Caco-2 (cell line): ENCODE data around the gene HERC4. TPM values are rescaled to one million over a fixed set of nuclear protein-coding genes. Genes with fewer than 3 reads are reported as not detected.

ENCODE experiments used
- BruUV-seq: library from RNA; stranded (reverse); fragments of 400-500 nt; replicated peaks from 2 replicates; lab custom pipeline; 2021; lab: Mats Ljungman, UMichigan
- CTCF ChIA-PET: fragments of 300-600 bp; sonication (Branson Sonifier 250); formaldehyde crosslinking; loops from one replicate; lab custom pipeline; 2022; ENCODE audit warnings: antibody characterized with exemption; lab: Charles Lee
- POLR2A ChIA-PET: fragments of 300-600 bp; sonication (Branson Sonifier 250); formaldehyde crosslinking; loops from one replicate; lab custom pipeline; 2022; ENCODE audit warnings: antibody characterized with exemption; lab: Charles Lee
- DNase-seq, 2 experiments: peaks; one replicate each; pipeline versions ENCODE4 v3.0.0 to v3.0.0-alpha.2; 2020 to 2022
- H3K27me3 ChIP-seq: replicated peaks from 2 replicates; pipeline ENCODE4 v1.6.0; 2011; ENCODE audit warnings: low read length; ENCODE audit not compliant: control insufficient read depth, insufficient read depth
- H3K36me3 ChIP-seq: 2 replicates; pipeline ENCODE4 v1.5.1; 2011; ENCODE audit warnings: low read length; ENCODE audit not compliant: control insufficient read depth, insufficient read depth
- H3K4me1 ChIP-seq: fragments of 250-450 bp; sonication (Bioruptor Pico); 2 replicates; pipeline ENCODE4 v1.5.1; 2020; ENCODE audit warnings: mild to moderate bottlenecking
- H3K4me3 ChIP-seq: 2 replicates; pipeline ENCODE4 v1.5.1; 2011; ENCODE audit warnings: low read depth, mild to moderate bottlenecking, control low read depth, low read length
- H3K9me3 ChIP-seq: fragments of 250-450 bp; sonication (Bioruptor Pico); 2 replicates; pipeline ENCODE4 v1.5.1; 2020; ENCODE audit warnings: mild to moderate bottlenecking, moderate library complexity
- H3K27ac Mint-ChIP-seq: one replicate; pipeline ENCODE4 v1.8.0; 2022; ENCODE audit warnings: mixed read lengths; ENCODE audit not compliant: unreplicated experiment
- H3K27me3 Mint-ChIP-seq: one replicate; pipeline ENCODE4 v1.8.0; 2022; ENCODE audit warnings: mixed read lengths; ENCODE audit not compliant: insufficient read depth, unreplicated experiment
- H3K36me3 Mint-ChIP-seq: one replicate; pipeline ENCODE4 v1.8.0; 2022; ENCODE audit warnings: mild to moderate bottlenecking, mixed read lengths; ENCODE audit not compliant: insufficient read depth, unreplicated experiment
- H3K4me1 Mint-ChIP-seq: one replicate; pipeline ENCODE4 v1.8.0; 2022; ENCODE audit warnings: low read depth, mixed read lengths; ENCODE audit not compliant: unreplicated experiment
- H3K4me3 Mint-ChIP-seq: one replicate; pipeline ENCODE4 v1.8.0; 2022; ENCODE audit warnings: mild to moderate bottlenecking, moderate library complexity, mixed read lengths; ENCODE audit not compliant: unreplicated experiment
- H3K9me3 Mint-ChIP-seq: one replicate; pipeline ENCODE4 v1.8.0; 2022; ENCODE audit warnings: mixed read lengths; ENCODE audit not compliant: unreplicated experiment
- CTCF ChIP-seq, 2 experiments: fragments of 200-600 bp in 1 of 2; IDR thresholded peaks; 1 replicate in 1 of 2; 2 replicates in 1 of 2; pipeline versions ENCODE4 v1.5.1 to v1.8.0; 2011 to 2022; ENCODE audit warnings: antibody characterized with exemption in 1 of 2, control low read depth in 1 of 2, inconsistent platforms in 1 of 2, low read depth in 1 of 2, low read length in 1 of 2, mild to moderate bottlenecking in 1 of 2, moderate library complexity in 1 of 2; ENCODE audit not compliant: insufficient read depth in 1 of 2, severe bottlenecking in 1 of 2, unreplicated experiment in 1 of 2
- intact Hi-C: fragments of 100-400 bp; cut with micrococcal nuclease; formaldehyde crosslinking; loops from one replicate; pipeline ENCODE4 v1.10.0; 2022; ENCODE audit not compliant: unreplicated experiment
- total RNA-seq: library from RNA; stranded (reverse); gene quantifications from 2 replicates; pipeline ENCODE4 v1.2.3, GENCODE V29; 2022

Gene HERC4
- total RNA-seq, 1 experiment from 2014 or later = 59.4 TPM

GRCh38 chr10:67943917-67944316 is 131.2 kb downstream of the HERC4 start:
- no peak overlapping the region for H3K27ac Mint-ChIP-seq
- no peaks in the 10 kb centered on the region for H3K4me1 ChIP-seq
- H3K27me3 Mint-ChIP-seq = no peaks in the 10 kb centered on the region
- no peak for TF ChIP-seq CTCF (IDR thresholded peaks at IDR 0.05; ENCODE audit: insufficient read depth in 1 of 2, low read depth in 1 of 2, low read length in 1 of 2, severe bottlenecking in 1 of 2, unreplicated experiment in 1 of 2)
- DNase-seq = no peak
- intact Hi-C loops = no loop called here
- POLR2A ChIA-PET = no interaction called here
- H3K27me3 ChIP-seq = no peaks in the 10 kb centered on the region
- H3K4me3 Mint-ChIP-seq = no peak overlapping the region
- no peaks in the 10 kb centered on the region for H3K9me3 ChIP-seq
- peaks cover 14% of the 10 kb centered on the region for H3K9me3 Mint-ChIP-seq
- no peaks in the 10 kb centered on the region for H3K36me3 ChIP-seq
- CTCF ChIA-PET = no interaction called here
- no TSS peak for BruUV-seq
- H3K36me3 Mint-ChIP-seq = peaks cover 12% of the 10 kb centered on the region
- no peak overlapping the region for H3K4me3 ChIP-seq
- H3K4me1 Mint-ChIP-seq = no peaks in the 10 kb centered on the region

GRCh38 chr10:67936416-67936815 is 138.7 kb downstream of the HERC4 start:
- peaks cover 46% of the 10 kb centered on the region for H3K36me3 Mint-ChIP-seq
- intact Hi-C loops = no loop called here
- no peaks in the 10 kb centered on the region for H3K9me3 Mint-ChIP-seq
- Histone ChIP-seq H3K9me3 (peaks cover 6% of the 10 kb centered on the region; the same call in 1 of the 2 replicates), H3K36me3 (peaks cover 3% of the 10 kb centered on the region; the same call in 1 of the 2 replicates), H3K4me1 (no peaks in the 10 kb centered on the region), H3K4me3 (no peak overlapping the region), H3K27me3 (no peaks in the 10 kb centered on the region)
- no peaks in the 10 kb centered on the region for H3K27me3 Mint-ChIP-seq
- H3K27ac Mint-ChIP-seq = no peak overlapping the region
- no peaks in the 10 kb centered on the region for H3K4me1 Mint-ChIP-seq
- POLR2A ChIA-PET = no interaction called here
- DNase-seq = no peak
- CTCF ChIA-PET = no interaction called here
- BruUV-seq = no TSS peak
- no peak for TF ChIP-seq CTCF (IDR thresholded peaks at IDR 0.05; ENCODE audit: insufficient read depth in 1 of 2, low read depth in 1 of 2, low read length in 1 of 2, severe bottlenecking in 1 of 2, unreplicated experiment in 1 of 2)
- no peak overlapping the region for H3K4me3 Mint-ChIP-seq

- Histone ChIP-seq H3K4me1 (no peaks in the 10 kb centered on the region), H3K27me3 (no peaks in the 10 kb centered on the region), H3K36me3 (peaks cover 3% of the 10 kb centered on the region; the same call in 1 of the 2 replicates), H3K9me3 (peaks cover 6% of the 10 kb centered on the region; the same call in 1 of the 2 replicates), H3K4me3 (no peak overlapping the region)
- ChIA-PET CTCF (interaction anchor here (0.6 kb wide), 1 partner anchor 50 kb away, joined by 4 read pairs; no protein-coding TSS in a partner anchor), POLR2A (no interaction called here)
- Mint-ChIP-seq H3K27ac (no peak overlapping the region), H3K4me3 (no peak overlapping the region), H3K4me1 (no peaks in the 10 kb centered on the region), H3K9me3 (no peaks in the 10 kb centered on the region), H3K36me3 (peaks cover 53% of the 10 kb centered on the region), H3K27me3 (no peaks in the 10 kb centered on the region)
- DNase-seq = no peak
- TF ChIP-seq CTCF (IDR thresholded peaks at IDR 0.05; ENCODE audit: insufficient read depth in 1 of 2, low read depth in 1 of 2, low read length in 1 of 2, severe bottlenecking in 1 of 2, unreplicated experiment in 1 of 2) = no peak
- no TSS peak for BruUV-seq
- intact Hi-C loops = no loop called here
These were observed 139.9 kb downstream of the HERC4 start for GRCh38 chr10:67935223-67935622.
